Osteoblast (primary cell): ENCODE measurements around the gene CDKN2B-AS1. TPM values are rescaled to one million over a fixed set of nuclear protein-coding genes. Genes with fewer than 3 reads are reported as not detected.
A peak's percentile ranks its signal among the peaks of the same experiment; 100 is the strongest.
"Not testable (repeated sequence)": the region's sequence is repeated elsewhere in the genome, so short reads cannot be mapped to it uniquely, and the experiment has no call there.

Experiments
- DNase-seq: peaks from one replicate; pipeline ENCODE4 v3.0.0; 2011; ENCODE audit warnings: low spot score, mixed read lengths; ENCODE audit not compliant: insufficient read length; ENCODE audit errors: missing footprints
- H2AFZ ChIP-seq: 2 replicates; pipeline ENCODE4 v1.6.0; 2011; ENCODE audit warnings: mild to moderate bottlenecking, low read length
- H3K27ac ChIP-seq: 2 replicates; pipeline ENCODE4 v1.5.1; 2011; ENCODE audit warnings: mild to moderate bottlenecking, low read depth, low read length, moderate library complexity
- H3K27me3 ChIP-seq: 2 replicates; pipeline ENCODE4 v1.6.0; 2012; ENCODE audit warnings: mild to moderate bottlenecking, control low read depth, inconsistent platforms, low read length, moderate library complexity; ENCODE audit not compliant: insufficient read depth
- H3K36me3 ChIP-seq: 2 replicates; pipeline ENCODE4 v1.5.1; 2011; ENCODE audit warnings: mild to moderate bottlenecking, low read length, control low read depth, moderate library complexity; ENCODE audit not compliant: insufficient read depth
- H3K4me1 ChIP-seq: 2 replicates; pipeline ENCODE4 v1.5.1; 2011; ENCODE audit warnings: mild to moderate bottlenecking, low read length, control low read depth, moderate library complexity; ENCODE audit not compliant: insufficient read depth
- H3K4me2 ChIP-seq: 2 replicates; pipeline ENCODE4 v1.6.0; 2011; ENCODE audit warnings: mild to moderate bottlenecking, low read length; ENCODE audit not compliant: insufficient read depth
- H3K4me3 ChIP-seq: fragments of 200-600 bp; sonication (generic); 3 replicates; pipeline ENCODE4 v1.5.1; 2012; ENCODE audit warnings: mild to moderate bottlenecking, low read length, inconsistent platforms; ENCODE audit not compliant: insufficient read depth
- H3K79me2 ChIP-seq: 2 replicates; pipeline ENCODE4 v1.6.0; 2012; ENCODE audit warnings: mild to moderate bottlenecking, low read length, control low read depth, inconsistent platforms; ENCODE audit not compliant: insufficient read depth
- H3K9me3 ChIP-seq: 2 replicates; pipeline ENCODE4 v1.5.1; 2011; ENCODE audit warnings: low read depth, low read length, control low read depth
- H4K20me1 ChIP-seq: 2 replicates; pipeline ENCODE4 v1.6.0; 2012; ENCODE audit warnings: mild to moderate bottlenecking, low read length, control low read depth; ENCODE audit not compliant: insufficient read depth
- total RNA-seq: library from RNA; depleted of rRNA; stranded (reverse); fragments of >200 nt; gene quantifications from 2 replicates; pipeline ENCODE4 v1.2.3, GENCODE V29; 2012
- TF ChIP-seq, protein P1 (sequence below): IDR thresholded peaks from 2 replicates; pipeline ENCODE4 v1.5.1; 2011; ENCODE audit warnings: mild to moderate bottlenecking, low read depth, low read length, moderate library complexity; ENCODE audit errors: extremely low read depth

CDKN2B-AS1 gene
- total RNA-seq, result 15.2 and 16.5 TPM in 2 replicates

DNA sequence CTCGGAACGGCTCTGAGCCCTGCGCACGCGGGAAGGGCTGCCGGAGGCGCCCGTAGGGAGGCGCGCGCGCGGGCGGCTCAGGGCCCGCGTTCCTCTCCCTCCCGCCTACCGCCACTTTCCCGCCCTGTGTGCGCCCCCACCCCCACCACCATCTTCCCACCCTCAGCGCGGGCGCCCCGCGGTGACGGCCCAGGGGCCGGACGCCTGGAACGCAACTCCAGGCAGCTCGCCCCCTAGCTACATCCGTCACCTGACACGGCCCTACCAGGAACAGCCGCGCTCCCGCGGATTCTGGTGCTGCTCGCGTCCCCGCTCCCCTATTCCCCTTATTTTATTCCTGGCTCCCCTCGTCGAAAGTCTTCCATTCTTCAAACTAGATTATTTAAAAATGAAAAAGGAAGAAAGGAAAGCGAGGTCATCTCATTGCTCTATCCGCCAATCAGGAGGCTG, at the start of gene CDKN2B-AS1:
Gene CDKN2B-AS1, plus strand, starts transcription at position 236 of the 450 bp plus-strand sequence.
- peak within 1 kb of the TSS; percentile 96 for H2AFZ ChIP-seq
- peak within 1 kb of the TSS; percentile 84 for H3K27ac ChIP-seq
- H3K79me2 ChIP-seq, result peaks cover 51% of the 10 kb centered on the region
- no peaks in the 10 kb centered on the region for H3K27me3 ChIP-seq
- no peaks in the 10 kb centered on the region for H4K20me1 ChIP-seq
- H3K4me1 ChIP-seq, result peaks cover 24% of the 10 kb centered on the region
- no peaks in the 10 kb centered on the region for H3K36me3 ChIP-seq
- peak within 1 kb of the TSS; percentile 94 for H3K4me3 ChIP-seq
- TF ChIP-seq, protein P1, sequence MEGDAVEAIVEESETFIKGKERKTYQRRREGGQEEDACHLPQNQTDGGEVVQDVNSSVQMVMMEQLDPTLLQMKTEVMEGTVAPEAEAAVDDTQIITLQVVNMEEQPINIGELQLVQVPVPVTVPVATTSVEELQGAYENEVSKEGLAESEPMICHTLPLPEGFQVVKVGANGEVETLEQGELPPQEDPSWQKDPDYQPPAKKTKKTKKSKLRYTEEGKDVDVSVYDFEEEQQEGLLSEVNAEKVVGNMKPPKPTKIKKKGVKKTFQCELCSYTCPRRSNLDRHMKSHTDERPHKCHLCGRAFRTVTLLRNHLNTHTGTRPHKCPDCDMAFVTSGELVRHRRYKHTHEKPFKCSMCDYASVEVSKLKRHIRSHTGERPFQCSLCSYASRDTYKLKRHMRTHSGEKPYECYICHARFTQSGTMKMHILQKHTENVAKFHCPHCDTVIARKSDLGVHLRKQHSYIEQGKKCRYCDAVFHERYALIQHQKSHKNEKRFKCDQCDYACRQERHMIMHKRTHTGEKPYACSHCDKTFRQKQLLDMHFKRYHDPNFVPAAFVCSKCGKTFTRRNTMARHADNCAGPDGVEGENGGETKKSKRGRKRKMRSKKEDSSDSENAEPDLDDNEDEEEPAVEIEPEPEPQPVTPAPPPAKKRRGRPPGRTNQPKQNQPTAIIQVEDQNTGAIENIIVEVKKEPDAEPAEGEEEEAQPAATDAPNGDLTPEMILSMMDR, result no peak
- peak within 1 kb of the TSS; percentile 91 for H3K4me2 ChIP-seq
- no peaks in the 10 kb centered on the region for H3K9me3 ChIP-seq
- peak; percentile 91 for DNase-seq

DNA sequence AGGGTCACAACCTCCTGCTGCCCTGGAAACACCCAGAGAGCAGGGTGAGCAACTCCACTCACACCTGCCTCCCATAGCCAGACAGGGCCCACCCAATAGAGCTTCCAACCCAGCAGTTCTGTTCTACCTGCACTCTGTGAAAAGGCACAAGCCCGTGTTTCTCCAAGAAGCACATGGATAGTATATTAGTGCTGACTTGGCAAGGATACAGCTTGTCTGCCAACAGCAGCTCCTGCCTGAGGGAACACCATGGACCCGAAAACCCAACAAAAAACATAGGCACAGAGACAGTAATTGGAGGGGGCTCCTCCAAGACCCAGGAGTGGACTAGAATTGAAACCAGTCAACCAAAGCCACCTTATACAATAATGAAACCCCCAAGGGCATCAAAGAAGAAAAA, 49.0 kb upstream of the CDKN2B-AS1 start:
- Histone ChIP-seq H3K79me2 (no peaks in the 10 kb centered on the region), H2AFZ (no peak overlapping the region), H3K36me3 (no peaks in the 10 kb centered on the region), H4K20me1 (no peaks in the 10 kb centered on the region), H3K4me2 (no peak overlapping the region), H3K4me3 (no peak overlapping the region), H3K27me3 (no peaks in the 10 kb centered on the region), H3K9me3 (no peaks in the 10 kb centered on the region), H3K27ac (no peak overlapping the region), H3K4me1 (no peaks in the 10 kb centered on the region)
- no peak for DNase-seq
- TF ChIP-seq, protein P1, result no peak

DNA sequence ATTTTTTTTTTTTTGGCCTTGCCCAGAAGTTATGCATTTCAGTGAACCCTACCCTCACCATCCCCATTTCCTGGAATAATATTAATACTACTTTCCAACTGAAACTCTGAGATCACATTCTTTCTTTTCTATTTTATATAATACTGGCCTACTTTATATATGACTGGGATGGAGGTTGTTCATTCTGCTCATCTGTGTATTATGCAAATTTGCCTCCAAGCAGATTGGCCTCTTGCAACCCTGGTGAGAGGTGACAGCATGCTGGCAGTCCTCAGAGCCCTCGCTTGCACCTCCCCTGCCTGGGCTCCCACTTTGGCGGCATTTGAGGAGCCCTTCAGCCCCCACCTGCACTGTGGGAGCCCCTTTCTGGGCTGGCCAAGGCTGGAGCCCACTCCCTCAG, 35.8 kb upstream of the CDKN2B-AS1 start:
- no peaks in the 10 kb centered on the region for H3K36me3 ChIP-seq
- H3K27ac ChIP-seq, result no peak overlapping the region
- H3K4me1 ChIP-seq, result no peaks in the 10 kb centered on the region
- no peaks in the 10 kb centered on the region for H3K79me2 ChIP-seq
- peaks cover 11% of the 10 kb centered on the region for H3K27me3 ChIP-seq
- H2AFZ ChIP-seq, result no peak overlapping the region
- DNase-seq, result no peak
- H3K9me3 ChIP-seq, result no peaks in the 10 kb centered on the region
- H4K20me1 ChIP-seq, result no peaks in the 10 kb centered on the region
- TF ChIP-seq, protein P1, result no peak
- no peak overlapping the region for H3K4me3 ChIP-seq
- H3K4me2 ChIP-seq, result no peak overlapping the region

DNA sequence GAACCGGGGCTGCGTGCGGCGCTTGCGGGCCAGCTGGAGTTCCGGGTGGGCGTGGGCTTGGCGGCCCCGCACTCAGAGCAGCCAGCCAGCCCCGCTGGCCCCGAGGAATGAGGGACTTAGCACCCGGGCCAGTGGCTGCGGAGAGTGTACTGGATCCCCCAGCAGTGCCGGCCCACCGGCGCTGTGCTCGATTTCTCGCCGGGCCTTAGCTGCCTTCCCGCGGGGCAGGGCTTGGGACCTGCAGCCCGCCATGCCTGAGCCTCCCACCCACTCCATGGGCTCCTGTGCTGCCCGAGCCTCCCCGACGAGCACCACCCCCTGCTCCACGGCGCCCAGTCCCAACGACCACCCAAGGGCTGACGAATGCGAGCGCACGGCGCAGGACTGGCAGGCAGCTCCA, 35.3 kb upstream of the CDKN2B-AS1 start:
- DNase-seq, H3K4me2 ChIP-seq, H3K27me3 ChIP-seq, H3K27ac ChIP-seq, H3K4me1 ChIP-seq, H3K9me3 ChIP-seq, H3K79me2 ChIP-seq, H2AFZ ChIP-seq, H3K36me3 ChIP-seq, H3K4me3 ChIP-seq, H4K20me1 ChIP-seq: not testable (repeated sequence)
